DOHH2 (cell line): ENCODE measurements around the gene FBXL20.

Source experiments
- H3F3A ChIP-seq: fragments of 200-600 bp; sonication (generic), shearing (Covaris generic); 2 replicates; pipeline ENCODE4 v1.6.0; 2016; ENCODE audit warnings: antibody characterized with exemption, mild to moderate bottlenecking; ENCODE audit not compliant: control insufficient read depth, insufficient read depth
- H3K27ac ChIP-seq: fragments of 200-600 bp; sonication (generic); 2 replicates; pipeline ENCODE4 v1.5.1; 2014; ENCODE audit warnings: low read depth, mild to moderate bottlenecking, low read length, moderate library complexity
- H3K27me3 ChIP-seq: fragments of 200-600 bp; sonication (generic); 2 replicates; pipeline ENCODE4 v1.6.1; 2014; ENCODE audit warnings: mild to moderate bottlenecking, low read length, mixed read lengths; ENCODE audit not compliant: control insufficient read depth
- H3K36me3 ChIP-seq: fragments of 200-600 bp; sonication (generic); 2 replicates; pipeline ENCODE4 v1.6.1; 2014; ENCODE audit warnings: mild to moderate bottlenecking, low read length, moderate library complexity, mixed read lengths; ENCODE audit not compliant: control insufficient read depth
- H3K4me1 ChIP-seq: fragments of 200-600 bp; sonication (generic); 2 replicates; pipeline ENCODE4 v1.6.1; 2014; ENCODE audit warnings: mild to moderate bottlenecking, low read length, mixed read lengths; ENCODE audit not compliant: control insufficient read depth
- H3K4me2 ChIP-seq: fragments of 200-600 bp; sonication (generic); 2 replicates; pipeline ENCODE4 v1.6.0; 2014; ENCODE audit warnings: mild to moderate bottlenecking, low read length, moderate library complexity
- H3K4me3 ChIP-seq: fragments of 200-600 bp; sonication (generic); 2 replicates; pipeline ENCODE4 v1.5.1; 2014; ENCODE audit warnings: mild to moderate bottlenecking, low read length, mixed read lengths
- H3K79me2 ChIP-seq: fragments of 200-600 bp; sonication (generic); 2 replicates; pipeline ENCODE4 v1.6.1; 2014; ENCODE audit warnings: mild to moderate bottlenecking, low read length, mixed read lengths; ENCODE audit not compliant: control insufficient read depth
- H3K9me2 ChIP-seq: fragments of 200-600 bp; sonication (generic); replicated peaks from 2 replicates; pipeline ENCODE4 v1.6.1; 2014; ENCODE audit warnings: mild to moderate bottlenecking, low read length, mixed read lengths; ENCODE audit not compliant: control insufficient read depth
- H3K9me3 ChIP-seq: fragments of 200-600 bp; sonication (generic); 2 replicates; pipeline ENCODE4 v1.6.1; 2014; ENCODE audit warnings: antibody characterized with exemption, low read length, mixed read lengths; ENCODE audit not compliant: control insufficient read depth, insufficient read depth
- H4K20me1 ChIP-seq: fragments of 200-600 bp; sonication (generic); 2 replicates; pipeline ENCODE4 v1.6.0; 2014; ENCODE audit warnings: low read depth, mild to moderate bottlenecking, antibody characterized with exemption, low read length, moderate library complexity; ENCODE audit not compliant: control insufficient read depth, insufficient read depth
- EZH2phosphoT487 ChIP-seq: fragments of 200-600 bp; sonication (generic); IDR thresholded peaks from 2 replicates; pipeline ENCODE4 v1.6.1; 2017; ENCODE audit warnings: borderline replicate concordance, mild to moderate bottlenecking, antibody characterized with exemption, low read length, moderate library complexity, mixed read lengths
- TF ChIP-seq, protein P1 (sequence below): fragments of 200-600 bp; sonication (generic); IDR thresholded peaks from one replicate; pipeline ENCODE4 v1.5.1; 2014; ENCODE audit warnings: antibody characterized with exemption, mild to moderate bottlenecking, low read depth, low read length; ENCODE audit not compliant: poor library complexity, severe bottlenecking

The FBXL20 gene

DNA sequence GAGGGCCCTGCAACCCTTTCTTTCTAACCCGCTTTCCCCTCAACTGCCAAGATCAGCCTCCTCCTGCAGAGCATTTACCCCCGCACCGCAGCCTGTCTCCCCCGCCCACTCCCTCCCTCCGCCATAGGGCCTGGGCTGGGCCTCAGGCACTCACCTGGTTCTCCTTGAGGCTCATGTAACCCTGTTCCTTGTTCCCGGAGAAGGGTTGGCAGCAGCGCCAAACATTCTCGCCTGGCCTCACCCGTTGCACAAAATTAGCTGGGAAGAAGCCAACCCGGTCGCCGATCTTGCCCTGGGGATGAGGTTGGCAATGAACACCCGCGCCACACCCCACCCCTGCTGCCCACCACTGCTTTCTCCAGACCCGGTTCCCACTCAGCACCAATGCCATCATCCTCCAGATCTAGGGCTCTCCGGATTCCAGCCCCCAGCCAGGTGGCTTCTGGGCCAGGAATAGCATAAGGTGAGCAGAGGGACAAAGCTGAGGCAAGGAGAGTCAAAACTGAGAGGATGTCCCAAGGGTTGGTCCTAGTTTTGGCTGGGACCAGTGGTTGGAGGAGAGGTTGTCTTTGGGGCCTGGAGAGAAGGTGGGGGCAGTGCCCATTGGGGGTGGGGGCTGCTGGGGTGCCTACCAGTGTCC, 188.5 kb downstream of the FBXL20 start:
- Histone ChIP-seq H4K20me1 (no peaks in the 10 kb centered on the region), H3K9me2 (no peaks in the 10 kb centered on the region), H3F3A (peaks cover 16% of the 10 kb centered on the region), H3K4me2 (no peak overlapping the region), H3K27ac (no peak overlapping the region), H3K27me3 (peaks cover 5% of the 10 kb centered on the region), H3K9me3 (no peaks in the 10 kb centered on the region), H3K4me1 (peaks cover 36% of the 10 kb centered on the region), H3K4me3 (no peak overlapping the region), H3K36me3 (no peaks in the 10 kb centered on the region), H3K79me2 (no peaks in the 10 kb centered on the region)
- no peak for TF ChIP-seq EZH2phosphoT487
- TF ChIP-seq, protein P1, sequence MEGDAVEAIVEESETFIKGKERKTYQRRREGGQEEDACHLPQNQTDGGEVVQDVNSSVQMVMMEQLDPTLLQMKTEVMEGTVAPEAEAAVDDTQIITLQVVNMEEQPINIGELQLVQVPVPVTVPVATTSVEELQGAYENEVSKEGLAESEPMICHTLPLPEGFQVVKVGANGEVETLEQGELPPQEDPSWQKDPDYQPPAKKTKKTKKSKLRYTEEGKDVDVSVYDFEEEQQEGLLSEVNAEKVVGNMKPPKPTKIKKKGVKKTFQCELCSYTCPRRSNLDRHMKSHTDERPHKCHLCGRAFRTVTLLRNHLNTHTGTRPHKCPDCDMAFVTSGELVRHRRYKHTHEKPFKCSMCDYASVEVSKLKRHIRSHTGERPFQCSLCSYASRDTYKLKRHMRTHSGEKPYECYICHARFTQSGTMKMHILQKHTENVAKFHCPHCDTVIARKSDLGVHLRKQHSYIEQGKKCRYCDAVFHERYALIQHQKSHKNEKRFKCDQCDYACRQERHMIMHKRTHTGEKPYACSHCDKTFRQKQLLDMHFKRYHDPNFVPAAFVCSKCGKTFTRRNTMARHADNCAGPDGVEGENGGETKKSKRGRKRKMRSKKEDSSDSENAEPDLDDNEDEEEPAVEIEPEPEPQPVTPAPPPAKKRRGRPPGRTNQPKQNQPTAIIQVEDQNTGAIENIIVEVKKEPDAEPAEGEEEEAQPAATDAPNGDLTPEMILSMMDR = no peak

DNA sequence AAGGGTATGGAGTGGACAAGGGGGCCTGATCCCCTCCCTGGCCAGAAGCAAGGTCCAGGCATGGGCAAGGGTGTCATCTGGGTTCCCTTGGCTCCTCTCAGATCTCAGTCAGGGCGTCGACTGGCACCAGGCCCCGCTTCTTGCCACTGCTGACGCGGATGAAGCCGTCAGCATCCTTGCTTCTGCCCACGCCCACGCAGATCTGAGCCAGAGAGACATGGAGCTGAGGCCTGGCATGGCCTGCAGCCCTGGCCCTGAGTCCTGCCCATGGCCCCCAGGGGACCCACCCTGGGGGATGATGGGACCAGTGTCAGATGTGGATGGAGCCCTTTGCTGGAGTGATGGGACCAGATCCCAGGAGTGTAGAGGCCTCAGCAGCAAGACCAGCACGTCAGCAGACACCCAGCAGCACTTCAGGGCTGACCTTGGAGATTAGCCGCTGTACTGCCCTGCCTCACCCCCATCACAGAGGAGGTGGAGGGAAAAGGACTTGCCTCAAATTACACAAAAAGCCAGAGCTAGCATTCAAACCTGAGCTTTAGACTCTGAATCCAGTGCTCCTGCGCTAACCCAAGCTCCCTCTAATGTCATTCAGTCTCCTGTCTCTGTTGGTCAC, 189.1 kb downstream of the FBXL20 start:
- H3K27me3 ChIP-seq = peaks cover 4% of the 10 kb centered on the region
- TF ChIP-seq EZH2phosphoT487 = no peak
- TF ChIP-seq, protein P1 = no peak
- no peaks in the 10 kb centered on the region for H3K79me2 ChIP-seq
- H3K4me1 ChIP-seq = peaks cover 43% of the 10 kb centered on the region
- H3F3A ChIP-seq = peaks cover 18% of the 10 kb centered on the region
- no peaks in the 10 kb centered on the region for H3K9me3 ChIP-seq
- no peaks in the 10 kb centered on the region for H4K20me1 ChIP-seq
- H3K27ac ChIP-seq = no peak overlapping the region
- no peaks in the 10 kb centered on the region for H3K36me3 ChIP-seq
- H3K9me2 ChIP-seq = no peaks in the 10 kb centered on the region
- no peak overlapping the region for H3K4me2 ChIP-seq
- no peak overlapping the region for H3K4me3 ChIP-seq

DNA sequence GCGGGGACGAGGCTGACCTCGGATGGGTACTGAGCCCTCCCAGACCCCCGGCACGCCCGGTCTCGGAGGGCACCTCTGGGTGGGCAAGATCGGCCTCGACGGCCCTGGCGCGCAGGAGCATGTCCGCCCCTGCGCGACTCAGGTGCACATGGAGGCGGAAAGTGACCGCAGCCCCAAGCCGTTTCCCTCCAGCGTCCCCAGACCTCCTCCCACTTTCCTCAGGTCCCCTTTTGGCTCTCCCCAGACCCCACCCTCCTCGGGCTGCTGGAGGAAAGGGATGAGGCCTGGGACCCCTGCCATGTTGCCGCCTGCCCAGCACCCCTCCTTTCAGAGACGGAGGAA, 191.4 kb downstream of the FBXL20 start:
- Histone ChIP-seq H3K4me1 (peaks cover 53% of the 10 kb centered on the region), H3F3A (peaks cover 28% of the 10 kb centered on the region), H3K4me3 (peak overlapping the region; percentile 73), H3K27me3 (no peaks in the 10 kb centered on the region; the same call in 1 of the 2 replicates), H3K79me2 (no peaks in the 10 kb centered on the region), H4K20me1 (no peaks in the 10 kb centered on the region), H3K9me2 (no peaks in the 10 kb centered on the region), H3K36me3 (peaks cover 2% of the 10 kb centered on the region), H3K4me2 (peak overlapping the region; percentile 86), H3K9me3 (no peaks in the 10 kb centered on the region), H3K27ac (peak overlapping the region; percentile 94)
- TF ChIP-seq, protein P1 = no peak
- no peak for TF ChIP-seq EZH2phosphoT487
